ENCODE measurements around the gene GLCE.

DNA sequence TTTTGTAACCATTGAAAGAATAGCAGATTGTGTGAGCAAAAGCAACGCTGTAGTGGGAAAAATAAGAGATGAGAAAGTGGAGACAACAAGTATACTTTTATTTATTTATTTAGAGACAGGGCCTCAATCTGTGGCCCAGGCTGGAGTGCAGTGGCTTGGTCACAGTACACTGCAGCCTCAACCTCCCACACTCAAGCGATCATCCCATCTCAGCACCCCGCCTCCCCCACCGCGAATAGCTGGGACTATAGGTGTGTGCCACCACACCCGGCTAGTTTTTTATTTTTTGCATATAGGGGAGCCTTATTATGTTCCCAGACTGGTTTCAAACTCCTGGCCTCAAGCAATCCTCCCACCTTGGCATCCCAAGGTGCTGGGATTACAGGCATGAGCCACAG lies 1.6 kb upstream of the GLCE start:
- TF ChIP-seq, protein P1, sequence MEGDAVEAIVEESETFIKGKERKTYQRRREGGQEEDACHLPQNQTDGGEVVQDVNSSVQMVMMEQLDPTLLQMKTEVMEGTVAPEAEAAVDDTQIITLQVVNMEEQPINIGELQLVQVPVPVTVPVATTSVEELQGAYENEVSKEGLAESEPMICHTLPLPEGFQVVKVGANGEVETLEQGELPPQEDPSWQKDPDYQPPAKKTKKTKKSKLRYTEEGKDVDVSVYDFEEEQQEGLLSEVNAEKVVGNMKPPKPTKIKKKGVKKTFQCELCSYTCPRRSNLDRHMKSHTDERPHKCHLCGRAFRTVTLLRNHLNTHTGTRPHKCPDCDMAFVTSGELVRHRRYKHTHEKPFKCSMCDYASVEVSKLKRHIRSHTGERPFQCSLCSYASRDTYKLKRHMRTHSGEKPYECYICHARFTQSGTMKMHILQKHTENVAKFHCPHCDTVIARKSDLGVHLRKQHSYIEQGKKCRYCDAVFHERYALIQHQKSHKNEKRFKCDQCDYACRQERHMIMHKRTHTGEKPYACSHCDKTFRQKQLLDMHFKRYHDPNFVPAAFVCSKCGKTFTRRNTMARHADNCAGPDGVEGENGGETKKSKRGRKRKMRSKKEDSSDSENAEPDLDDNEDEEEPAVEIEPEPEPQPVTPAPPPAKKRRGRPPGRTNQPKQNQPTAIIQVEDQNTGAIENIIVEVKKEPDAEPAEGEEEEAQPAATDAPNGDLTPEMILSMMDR (IDR thresholded peaks at IDR 0.05 in 4 of 5, conservative IDR thresholded peaks at IDR 0.05 in 1 of 5) = no peak
- TF ChIP-seq POLR2A (IDR thresholded peaks at IDR 0.05) = no peak
